ENCODE results near the gene OMD.
"Not testable (repeated sequence)": the region's sequence is repeated elsewhere in the genome, so short reads cannot be mapped to it uniquely, and the experiment has no call there.

OMD gene, protein sequence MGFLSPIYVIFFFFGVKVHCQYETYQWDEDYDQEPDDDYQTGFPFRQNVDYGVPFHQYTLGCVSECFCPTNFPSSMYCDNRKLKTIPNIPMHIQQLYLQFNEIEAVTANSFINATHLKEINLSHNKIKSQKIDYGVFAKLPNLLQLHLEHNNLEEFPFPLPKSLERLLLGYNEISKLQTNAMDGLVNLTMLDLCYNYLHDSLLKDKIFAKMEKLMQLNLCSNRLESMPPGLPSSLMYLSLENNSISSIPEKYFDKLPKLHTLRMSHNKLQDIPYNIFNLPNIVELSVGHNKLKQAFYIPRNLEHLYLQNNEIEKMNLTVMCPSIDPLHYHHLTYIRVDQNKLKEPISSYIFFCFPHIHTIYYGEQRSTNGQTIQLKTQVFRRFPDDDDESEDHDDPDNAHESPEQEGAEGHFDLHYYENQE

DNA sequence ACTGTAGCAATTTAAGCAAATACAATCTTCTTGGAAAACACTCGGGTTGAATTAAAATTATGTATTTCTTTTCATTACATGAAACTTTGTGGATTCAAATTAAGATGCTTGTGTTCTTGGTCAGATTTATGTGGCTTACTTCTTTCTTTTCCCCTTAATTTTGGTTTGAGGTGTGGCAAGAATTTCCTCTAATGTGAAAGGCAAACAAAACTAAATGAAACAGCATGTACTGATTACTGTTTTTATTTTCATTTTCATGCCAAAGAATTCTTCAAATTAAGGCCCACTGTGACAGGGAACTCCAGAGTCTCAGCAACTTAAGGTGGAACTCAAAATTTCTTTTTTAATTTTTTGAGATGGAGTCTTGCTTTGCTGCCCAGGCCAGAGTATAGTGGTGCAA is at the start of gene OMD:
TSS of gene OMD (minus strand) at position 132 of the 400 bp plus-strand sequence. CDS start 6,913 bp downstream, outside the sequence.
- peak; percentile 69 for DNase-seq

DNA sequence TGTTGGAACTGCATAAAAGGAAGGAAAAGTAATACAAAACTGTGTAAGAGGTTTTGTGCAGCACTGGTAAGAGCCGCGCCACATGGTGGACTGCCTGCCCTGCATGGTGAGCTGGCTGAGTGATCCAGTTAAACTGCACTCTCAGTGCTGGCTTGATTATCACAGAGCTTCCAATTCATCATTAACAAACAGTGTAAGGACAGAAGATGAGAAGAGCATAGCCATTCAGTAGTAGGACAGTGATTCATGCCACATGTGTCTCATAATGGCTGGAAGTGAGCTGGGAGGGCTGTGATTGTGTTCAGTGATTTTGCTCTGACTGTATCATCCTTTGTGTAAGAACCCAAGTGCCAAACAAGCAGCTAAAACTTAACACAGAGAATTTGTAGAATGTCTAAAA is 43.9 kb upstream of the OMD start:
- peak; percentile 76 for DNase-seq

DNA sequence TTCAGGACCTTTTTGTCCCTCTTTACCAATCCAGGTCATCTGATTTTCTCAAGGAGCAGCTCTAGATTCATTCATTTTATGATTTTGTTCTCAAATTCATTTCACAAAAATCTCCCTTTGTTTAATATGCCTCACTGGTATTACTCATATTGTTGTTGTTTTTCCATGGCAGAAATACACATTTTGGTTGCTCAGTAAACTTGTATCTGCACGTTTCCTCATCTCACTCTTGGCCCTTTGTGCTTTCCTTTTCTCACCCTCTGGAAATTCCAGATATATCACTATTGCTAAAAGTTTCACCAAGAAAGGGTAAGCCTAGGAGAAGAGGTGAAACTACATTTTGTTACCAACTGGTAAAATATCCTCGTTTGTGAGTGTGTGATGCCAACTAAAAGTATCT is 43.2 kb upstream of the OMD start:
- DNase-seq, result no peak

DNA sequence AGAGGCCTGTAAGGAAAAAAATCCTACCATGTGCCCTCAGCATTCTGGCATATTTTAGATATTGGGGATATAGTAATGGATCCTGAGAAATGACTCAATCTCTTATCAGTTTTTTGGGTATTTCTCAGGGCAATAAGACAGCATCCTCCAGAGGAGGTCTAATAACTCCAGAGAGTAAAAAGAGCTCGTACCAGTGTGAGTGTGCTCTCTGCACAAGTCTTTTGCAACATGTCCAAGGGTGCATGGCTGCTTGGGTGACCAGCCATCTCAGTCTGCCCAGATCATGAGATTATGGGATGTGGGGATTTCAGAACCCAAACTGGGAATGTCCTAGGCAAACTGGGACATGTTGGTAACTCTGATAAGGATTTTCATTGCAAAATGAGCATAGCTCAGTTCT is 42.8 kb upstream of the OMD start:
- DNase-seq, result no peak

DNA sequence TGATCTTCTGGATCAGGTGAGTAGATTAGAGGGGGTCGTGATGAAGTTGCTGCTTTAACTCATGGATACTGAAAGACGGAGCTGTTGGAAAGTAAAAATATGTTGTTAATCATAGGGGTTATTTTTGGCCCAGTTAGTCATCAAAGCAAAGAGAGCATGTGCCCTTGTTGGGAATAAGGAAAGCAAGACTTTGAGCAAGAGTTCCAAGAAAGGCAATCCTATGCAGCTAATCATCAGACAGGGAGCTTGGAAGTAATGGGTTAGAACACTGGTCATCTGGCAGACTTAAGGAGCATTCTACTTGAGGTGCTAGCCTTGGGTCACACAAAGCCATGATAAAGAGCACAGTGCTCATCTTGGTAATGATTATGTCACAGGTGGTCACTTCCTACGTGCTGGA is 39.7 kb upstream of the OMD start:
- DNase-seq, result peak; percentile 94

DNA sequence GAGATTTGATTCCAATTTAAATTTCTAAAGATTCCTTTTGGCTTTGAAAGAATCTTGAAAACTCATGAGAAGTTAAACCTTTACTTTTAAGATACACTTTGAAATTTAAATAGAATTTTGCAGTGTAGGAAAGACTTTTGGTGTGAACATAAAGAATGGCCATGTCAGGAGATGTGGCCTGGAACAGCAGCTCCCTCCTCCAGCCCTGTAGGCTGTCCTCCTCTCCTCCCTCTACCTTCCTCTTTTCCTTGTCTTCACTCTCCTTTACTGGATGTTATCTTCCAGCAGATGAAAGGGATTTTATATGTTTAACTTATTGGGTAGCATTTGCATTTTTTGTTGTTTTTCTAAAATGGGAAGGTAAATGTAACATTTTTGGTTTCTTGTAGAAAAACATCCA is 39.1 kb upstream of the OMD start:
- DNase-seq, result no peak

DNA sequence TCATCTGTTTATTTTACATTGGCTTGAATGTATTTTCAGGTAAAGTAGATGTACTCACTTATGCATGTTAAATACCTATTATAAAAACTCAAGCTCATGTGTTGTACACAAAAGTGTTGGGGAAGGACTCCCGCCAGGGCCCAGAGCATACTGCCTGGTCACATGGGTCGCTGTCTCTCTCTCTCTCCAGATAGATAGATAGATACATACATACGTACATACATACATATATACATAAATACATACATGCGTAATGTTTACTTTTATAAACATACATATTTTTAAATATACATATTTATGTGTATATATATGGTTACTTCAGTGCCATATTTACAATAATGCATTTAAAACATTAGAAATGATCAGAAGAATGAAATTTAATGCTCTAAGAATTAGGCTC is 33.3 kb upstream of the OMD start:
- no peak for DNase-seq

DNA sequence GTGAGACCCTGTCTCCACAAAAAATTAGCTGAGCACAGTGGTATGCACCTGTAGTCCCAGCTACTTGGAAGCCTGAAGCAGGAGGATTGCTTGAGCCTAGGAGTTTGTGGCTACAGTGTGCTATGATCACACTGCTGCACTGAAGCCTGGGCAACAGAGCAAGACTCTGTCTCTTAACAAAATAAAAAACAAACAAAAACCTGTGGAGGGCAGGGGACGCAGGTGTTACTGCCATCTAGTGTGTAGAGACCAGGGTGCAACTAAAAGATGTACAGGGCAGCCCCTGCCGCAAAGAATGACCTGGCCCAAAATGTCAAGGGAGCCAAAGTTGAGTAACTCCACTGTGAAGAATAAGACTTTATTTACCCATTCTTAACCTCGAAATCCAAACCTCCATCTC is 30.9 kb upstream of the OMD start:
- DNase-seq, result no peak

DNA sequence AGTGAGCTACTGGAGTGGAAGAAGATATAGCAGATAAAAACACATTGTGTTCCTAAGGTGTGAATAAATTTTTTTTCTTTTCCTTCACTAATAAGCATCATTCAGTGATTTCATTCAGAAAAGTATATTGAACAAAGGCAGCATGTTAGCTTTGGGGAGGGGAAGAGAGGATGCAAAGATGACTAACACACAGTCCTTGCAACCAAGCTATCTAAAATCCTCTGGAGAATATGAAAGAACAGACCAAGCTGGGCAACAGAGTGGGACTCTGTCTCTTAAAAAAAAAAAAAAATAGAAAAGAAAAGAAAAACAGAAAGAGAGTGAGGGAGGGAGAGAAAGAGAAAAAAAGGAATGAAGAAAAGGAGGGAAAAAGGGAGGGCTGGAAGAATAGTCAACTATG is 22.3 kb upstream of the OMD start:
- peak; percentile 24 for DNase-seq

DNA sequence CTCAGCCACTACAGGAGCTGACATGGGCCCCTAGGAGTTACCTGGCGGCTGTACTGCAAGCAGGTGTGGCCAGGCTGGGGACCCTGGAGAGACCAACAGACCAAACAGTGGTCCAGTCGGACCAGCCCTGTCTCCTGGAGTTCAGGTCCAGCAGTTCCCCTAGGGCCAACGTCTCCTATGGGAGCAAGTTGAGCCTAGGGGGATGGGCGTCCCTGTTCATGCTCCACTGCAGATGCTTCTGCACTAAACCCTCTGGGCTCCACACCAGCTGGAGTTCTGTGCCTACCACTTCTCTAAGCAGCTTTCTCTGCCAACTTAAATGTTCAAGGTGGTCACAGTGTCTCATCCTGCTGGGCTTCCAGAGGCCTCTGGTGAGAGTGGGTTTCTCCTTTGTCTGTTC is 20.6 kb upstream of the OMD start:
- no peak for DNase-seq

DNA sequence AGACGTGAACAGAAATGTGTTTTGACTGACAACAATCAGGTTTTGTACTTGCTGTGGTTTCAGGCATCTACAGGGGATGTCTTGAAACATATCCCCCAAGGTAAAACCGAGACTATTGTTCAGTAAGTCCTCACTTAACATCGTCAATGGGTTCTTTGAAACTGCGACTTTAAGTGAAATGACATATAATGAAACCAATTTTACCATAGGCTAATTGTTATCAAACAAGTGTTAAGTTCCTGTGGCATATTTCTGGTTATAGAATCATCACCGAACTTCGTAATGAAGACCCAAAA is 16.4 kb upstream of the OMD start:
- DNase-seq, result no peak

DNA sequence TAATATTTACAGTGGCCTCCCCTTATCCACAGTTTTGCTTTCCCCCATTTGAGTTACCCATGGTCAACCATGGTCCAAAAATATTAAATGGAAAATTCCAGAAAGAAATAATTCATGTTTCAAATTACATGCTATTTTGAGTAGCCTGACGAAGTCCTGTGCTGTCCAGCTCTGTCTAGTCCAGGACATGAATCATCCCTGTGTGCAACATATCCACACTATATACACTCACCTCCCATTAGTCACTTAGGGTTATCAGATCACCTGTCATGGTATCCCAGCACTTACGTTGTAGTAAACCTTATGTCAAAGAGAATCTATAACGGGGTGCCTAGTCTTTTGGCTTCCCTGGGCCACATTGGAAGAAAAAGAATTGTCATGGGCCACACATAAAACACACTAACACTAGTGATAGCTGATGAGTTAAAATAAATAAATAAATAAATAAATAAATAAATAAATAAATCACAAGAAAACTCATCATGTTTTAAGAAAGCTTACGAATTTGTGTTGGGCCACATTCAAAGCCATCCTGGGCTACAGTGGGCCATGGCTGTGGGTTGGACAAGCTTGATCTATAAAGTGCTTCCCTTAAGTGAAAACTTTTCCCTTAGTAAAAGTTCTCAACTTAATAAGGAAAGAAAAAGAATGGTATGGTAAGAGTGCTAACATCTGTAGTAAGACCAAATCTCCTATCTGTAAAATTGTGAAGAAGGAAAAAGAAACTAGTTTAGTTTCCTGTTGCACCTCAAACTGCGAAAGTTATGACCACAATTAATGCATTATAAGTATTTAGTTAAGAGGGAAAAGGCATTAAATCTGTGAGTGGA is 15.9 kb upstream of the OMD start:
- DNase-seq, result peak; percentile 36

DNA sequence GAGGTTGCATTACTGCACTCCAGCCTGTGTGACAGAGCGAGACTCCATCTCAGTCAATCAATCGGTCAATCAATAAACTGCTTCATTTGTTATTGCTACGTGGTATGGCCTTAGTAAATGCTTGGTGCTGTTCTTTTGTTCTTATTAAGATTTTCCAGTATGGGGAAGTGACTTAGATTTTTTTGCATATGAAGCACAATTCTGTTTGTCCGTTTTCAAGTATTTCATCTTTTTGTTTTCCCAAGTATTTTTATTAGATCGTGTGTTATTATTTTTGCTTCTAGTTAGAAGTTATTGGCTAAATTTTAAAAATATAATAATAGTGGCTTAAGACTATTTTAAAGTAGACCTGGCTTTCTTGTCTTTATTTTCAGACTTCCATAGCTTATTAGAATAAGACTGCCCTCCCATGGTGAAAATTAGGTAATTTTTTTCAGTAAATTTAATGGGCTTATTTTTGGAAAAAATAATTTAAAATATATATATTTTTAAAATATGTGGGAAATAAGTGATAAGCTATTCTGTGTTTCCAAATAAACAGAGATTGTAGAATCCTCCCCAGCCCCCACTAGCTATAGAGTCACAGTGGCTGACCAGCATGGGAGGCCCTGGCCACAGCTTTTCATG is 14.7 kb upstream of the OMD start:
- peak; percentile 24 for DNase-seq

DNA sequence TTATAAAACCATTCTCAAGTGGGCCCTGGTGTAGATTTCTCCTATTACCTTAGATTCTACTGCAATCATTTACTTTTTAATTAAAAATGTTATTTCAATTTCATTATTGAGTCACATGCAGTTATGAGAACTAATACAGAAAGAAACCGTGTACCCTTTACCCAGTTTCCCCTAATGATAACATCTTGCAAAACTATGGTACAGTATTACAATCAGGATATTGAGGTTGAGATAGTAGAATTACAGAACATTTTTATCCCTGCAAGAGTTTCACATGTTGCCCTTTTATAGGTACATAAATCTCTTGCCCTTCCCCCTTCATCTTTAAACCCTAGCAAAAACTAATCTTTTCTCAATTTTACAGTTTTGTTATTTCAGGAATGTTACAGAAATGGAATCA is 11.0 kb upstream of the OMD start:
- DNase-seq, result no peak

DNA sequence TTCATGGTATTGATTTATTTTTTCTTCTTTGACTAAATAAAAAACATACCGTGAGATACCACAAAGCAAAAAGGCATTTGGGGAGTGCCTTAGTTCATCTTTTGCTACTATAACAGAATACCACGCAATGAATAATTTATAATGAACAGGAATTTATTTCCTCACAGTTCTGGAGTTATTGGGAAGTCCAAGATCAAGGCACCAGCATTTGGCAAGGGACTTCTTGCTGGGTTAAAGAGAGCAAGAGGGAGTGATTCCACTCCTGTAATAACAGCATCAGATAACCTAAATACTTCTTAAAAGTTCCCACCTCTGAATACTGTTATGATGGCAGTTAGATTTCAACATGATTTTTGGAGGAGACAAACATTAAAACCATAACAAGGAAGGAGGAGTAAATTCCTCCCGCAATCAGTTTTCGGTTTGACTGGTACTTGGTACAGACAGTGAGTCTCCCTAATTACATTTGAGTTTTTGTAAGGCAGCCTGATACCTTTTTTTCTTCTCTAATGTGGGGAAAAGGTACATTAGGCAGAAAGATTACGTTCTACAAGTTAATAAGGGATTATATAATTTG is 8.8 kb upstream of the OMD start:
- no peak for DNase-seq

DNA sequence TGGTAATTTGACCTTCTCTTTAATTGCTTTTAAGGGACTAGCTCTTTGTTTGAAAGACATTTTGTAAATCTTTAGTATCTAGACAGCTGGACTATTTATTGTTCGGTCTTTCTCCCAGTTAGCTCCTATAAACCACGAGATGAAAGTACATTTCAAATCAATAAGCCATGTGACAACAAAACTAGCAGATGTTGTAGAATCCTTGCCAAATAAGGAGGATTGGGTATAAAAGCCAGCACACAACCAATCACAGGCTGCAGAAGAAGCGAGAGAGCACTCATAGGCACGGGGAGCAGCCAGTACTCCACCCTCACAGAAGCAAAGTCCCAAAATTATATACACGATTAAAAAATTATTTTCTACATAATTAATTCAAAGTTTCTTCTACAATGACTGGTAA is 8.1 kb upstream of the OMD start:
- DNase-seq, result no peak

DNA sequence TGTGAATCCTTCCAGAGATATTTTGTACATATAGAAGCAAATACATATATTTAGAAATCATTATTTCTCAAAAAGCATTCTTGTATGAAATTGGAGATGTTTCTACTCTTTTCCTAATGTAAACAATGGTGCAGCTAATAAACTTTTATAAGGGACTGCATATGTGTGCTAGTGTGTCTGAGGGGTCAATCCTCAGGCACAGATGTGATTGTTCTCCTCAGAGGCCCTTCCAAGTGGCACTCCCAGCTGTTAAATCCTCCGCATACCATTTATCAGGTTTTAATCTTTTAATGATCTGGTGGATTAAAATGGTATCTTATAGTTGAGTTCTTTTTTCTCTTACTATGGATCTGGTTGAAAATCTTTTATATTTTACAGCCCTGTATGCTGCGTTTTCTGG is 5.6 kb upstream of the OMD start:
- no peak for DNase-seq

DNA sequence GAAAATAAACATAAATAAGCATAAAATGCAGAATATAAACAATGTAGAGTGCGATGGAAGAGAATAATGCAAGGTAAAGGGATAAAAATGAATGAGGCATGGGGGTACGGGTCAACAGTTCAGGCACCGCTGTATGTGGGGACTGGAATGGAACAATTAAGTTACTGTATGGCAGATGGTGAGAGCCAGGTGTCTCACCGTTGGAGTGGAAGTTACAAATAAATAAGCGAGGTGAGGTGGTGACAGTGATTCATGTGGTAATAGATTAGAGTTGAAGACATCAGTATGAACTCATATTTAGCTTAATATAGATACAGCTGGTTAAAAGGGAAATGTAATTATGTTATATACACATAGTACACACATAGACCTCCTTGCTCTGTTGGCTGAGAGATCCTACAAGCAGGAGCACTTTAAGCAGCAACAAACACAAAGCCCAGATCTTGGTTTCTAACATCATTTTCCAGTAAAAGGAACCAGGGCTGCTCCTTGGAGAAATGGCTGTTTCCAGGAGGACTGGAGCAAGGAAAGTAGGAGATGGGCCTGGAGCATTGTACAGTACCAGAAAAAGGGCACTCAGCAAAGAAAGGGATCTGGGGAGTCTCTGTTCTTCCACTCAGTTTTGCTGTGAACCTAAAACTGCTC is 2.4 kb upstream of the OMD start:
- no peak for DNase-seq

DNA sequence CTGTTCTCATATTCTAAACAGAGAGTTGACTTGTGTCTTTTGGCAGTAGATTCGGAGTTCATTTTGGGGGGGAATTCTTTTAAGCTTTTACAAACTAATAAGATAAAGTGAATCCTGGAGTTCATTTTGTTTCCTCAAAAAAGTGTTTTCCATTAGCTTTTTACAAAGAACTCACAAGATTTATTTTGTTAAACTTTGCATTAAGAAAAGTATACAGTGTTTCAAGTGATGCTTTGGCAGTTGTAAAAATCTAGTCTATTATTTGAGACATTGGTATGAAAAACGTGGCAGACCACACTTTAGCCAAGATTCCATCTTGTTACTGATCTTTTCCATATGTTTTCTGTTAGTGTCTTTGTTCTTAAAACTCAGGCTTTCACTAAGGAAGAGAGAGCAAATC is 1.2 kb upstream of the OMD start:
- peak; percentile 68 for DNase-seq

DNA sequence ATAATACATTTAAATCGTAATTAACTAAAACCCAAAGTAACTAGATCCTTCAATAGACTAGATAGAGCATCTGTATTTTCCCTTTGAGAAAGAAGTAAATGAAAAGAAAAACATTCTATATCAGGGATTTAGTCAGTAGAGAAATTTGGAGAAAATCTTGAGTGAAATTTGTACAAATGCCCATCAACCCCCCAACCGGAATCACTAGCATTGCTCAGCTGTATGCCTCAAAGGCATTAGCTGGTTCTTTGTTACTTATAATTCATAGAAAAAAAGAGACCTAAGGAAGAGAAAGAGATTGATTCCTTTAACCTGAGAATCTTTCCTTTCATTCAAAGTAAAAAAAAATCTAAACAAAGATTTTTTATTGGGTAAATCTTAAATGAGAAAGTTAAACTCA is 659 bp downstream of the OMD start:
- no peak for DNase-seq

DNA sequence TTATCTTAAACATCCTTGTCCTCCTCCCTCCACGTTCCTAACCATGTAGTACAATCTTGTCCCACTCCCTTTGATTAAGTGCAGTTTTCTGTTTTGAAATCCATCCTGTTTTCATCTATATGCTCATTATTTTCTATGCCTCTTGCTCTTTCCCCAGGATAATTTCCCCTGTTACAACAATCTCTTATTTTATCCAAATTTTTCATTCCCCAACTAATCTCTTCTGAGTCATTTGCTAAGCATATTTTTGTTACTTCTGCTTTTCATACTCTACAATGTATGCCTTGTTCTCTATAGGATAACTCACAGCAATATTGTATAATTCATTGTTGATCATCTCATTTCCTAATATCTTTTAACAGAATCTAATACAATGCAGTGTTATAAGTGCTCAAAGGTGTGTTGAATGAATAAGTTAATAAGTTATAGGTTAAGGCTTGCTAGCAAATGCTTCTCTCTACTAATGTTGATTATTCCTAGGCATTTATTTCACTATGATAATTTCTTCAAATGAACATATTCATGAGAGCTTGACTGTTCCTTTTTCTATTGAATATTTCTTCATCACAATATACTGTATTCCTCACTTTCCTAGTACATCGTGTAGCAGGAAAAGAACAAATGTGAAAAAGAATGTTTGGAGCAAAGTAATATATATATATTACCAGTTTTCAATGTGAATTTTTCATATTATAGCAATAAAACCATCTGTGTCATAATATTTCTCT is 1.5 kb downstream of the OMD start:
- no peak for DNase-seq

DNA sequence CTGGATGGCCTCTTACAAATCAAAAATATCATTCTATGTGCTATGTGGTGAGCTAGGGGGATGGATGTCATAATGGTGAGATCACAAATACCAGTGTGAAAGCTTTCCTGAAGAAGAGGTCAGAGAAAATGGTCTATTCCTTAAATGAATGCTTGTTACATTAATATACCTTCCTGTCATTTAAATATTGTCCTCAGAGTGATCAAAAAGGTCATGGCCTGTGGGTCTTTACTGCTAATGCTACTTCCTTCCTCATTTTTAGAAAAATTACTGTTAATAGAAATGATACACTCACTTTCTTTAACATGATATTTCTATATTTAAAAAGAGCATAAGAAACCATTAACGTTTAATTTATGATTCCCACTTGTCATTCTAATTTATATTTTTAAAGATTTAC is 9.7 kb downstream of the OMD start:
- no peak for DNase-seq

DNA sequence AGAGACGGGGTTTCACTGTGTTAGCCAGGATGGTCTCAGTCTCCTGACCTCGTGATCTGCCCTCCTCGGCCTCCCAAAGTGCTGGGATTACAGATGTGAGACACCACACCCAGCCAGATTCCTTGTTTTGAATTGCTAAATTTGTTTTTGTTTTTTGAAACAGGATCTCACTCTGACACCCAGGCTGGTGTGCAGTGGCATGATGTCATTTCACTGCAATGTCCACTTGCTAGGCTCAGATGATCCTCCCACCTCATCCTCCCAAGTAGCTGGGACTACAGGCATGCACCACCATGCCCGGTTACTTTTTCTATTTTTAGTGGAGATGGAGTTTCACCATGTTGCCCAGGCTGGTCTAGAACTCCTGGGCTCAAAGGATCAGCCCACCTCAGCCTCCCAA is 13.1 kb downstream of the OMD start:
- DNase-seq, result not testable (repeated sequence)
